OCI-LY1 (cell line): ENCODE measurements around the gene ACSS1.
A peak's percentile ranks its signal among the peaks of the same experiment; 100 is the strongest.

Experiments
- H2AFZ ChIP-seq: fragments of 200-600 bp; sonication (generic), shearing (Covaris generic); 2 replicates; pipeline ENCODE4 v1.6.0; 2014; ENCODE audit warnings: antibody characterized with exemption, mild to moderate bottlenecking, low read length
- H3F3A ChIP-seq: fragments of 200-600 bp; sonication (generic), shearing (Covaris generic); 2 replicates; pipeline ENCODE4 v1.6.0; 2014; ENCODE audit warnings: mild to moderate bottlenecking, antibody characterized with exemption, low read length, moderate library complexity; ENCODE audit not compliant: insufficient read depth
- H3K27ac ChIP-seq: fragments of 200-600 bp; sonication (generic); 2 replicates; pipeline ENCODE4 v1.5.1; 2014; ENCODE audit warnings: low read length, mixed run types, mild to moderate bottlenecking, low read depth; ENCODE audit not compliant: poor library complexity, severe bottlenecking
- H3K27me3 ChIP-seq: fragments of 200-600 bp; sonication (generic); 2 replicates; pipeline ENCODE4 v1.6.0; 2014; ENCODE audit warnings: antibody characterized with exemption, mild to moderate bottlenecking, low read length, moderate library complexity; ENCODE audit not compliant: insufficient read depth
- H3K36me3 ChIP-seq: fragments of 200-600 bp; sonication (generic); 2 replicates; pipeline ENCODE4 v1.6.1; 2014; ENCODE audit warnings: mild to moderate bottlenecking, antibody characterized with exemption, low read length, moderate library complexity, mixed read lengths; ENCODE audit not compliant: insufficient read depth
- H3K4me1 ChIP-seq: fragments of 200-600 bp; sonication (generic); 2 replicates; pipeline ENCODE4 v1.5.1; 2014; ENCODE audit warnings: mild to moderate bottlenecking, low read length, moderate library complexity; ENCODE audit not compliant: insufficient read depth, severe bottlenecking
- H3K4me2 ChIP-seq: fragments of 200-600 bp; sonication (generic), shearing (Covaris generic); 2 replicates; pipeline ENCODE4 v1.6.1; 2014; ENCODE audit warnings: low read length
- H3K4me3 ChIP-seq: fragments of 200-600 bp; sonication (generic); 2 replicates; pipeline ENCODE4 v1.5.1; 2014; ENCODE audit warnings: low read length, low read depth, mild to moderate bottlenecking, mixed read lengths; ENCODE audit not compliant: poor library complexity, severe bottlenecking
- H3K79me2 ChIP-seq: fragments of 200-600 bp; shearing (Covaris generic); 2 replicates; pipeline ENCODE4 v1.6.1; 2016; ENCODE audit warnings: mixed run types, low read length, mixed read lengths; ENCODE audit not compliant: insufficient read depth
- H3K9ac ChIP-seq: fragments of 200-600 bp; sonication (generic), shearing (Covaris generic); 2 replicates; pipeline ENCODE4 v1.6.1; 2014; ENCODE audit warnings: mild to moderate bottlenecking, low read length, mixed read lengths
- H3K9me2 ChIP-seq: fragments of 200-600 bp; sonication (generic), shearing (Covaris generic); 2 replicates; pipeline ENCODE4 v1.6.1; 2014; ENCODE audit warnings: low read depth, mild to moderate bottlenecking, low read length, mixed read lengths
- H3K9me3 ChIP-seq: fragments of 200-600 bp; shearing (Covaris generic); 2 replicates; pipeline ENCODE4 v1.6.1; 2014; ENCODE audit warnings: low read length, mixed read lengths
- H4K20me1 ChIP-seq: fragments of 200-600 bp; sonication (generic), shearing (Covaris generic); 2 replicates; pipeline ENCODE4 v1.6.0; 2016; ENCODE audit warnings: mild to moderate bottlenecking, low read length; ENCODE audit not compliant: insufficient read depth
- CTCF ChIP-seq: fragments of 200-600 bp; sonication (generic), shearing (Covaris generic); IDR thresholded peaks from 2 replicates; pipeline ENCODE4 v1.5.1; 2017; ENCODE audit warnings: mild to moderate bottlenecking, antibody characterized with exemption, low read length, moderate library complexity, mixed read lengths
- EZH2 ChIP-seq: fragments of 200-600 bp; sonication (generic), shearing (Covaris generic); IDR thresholded peaks from 2 replicates; pipeline ENCODE4 v1.8.0; 2017; ENCODE audit warnings: borderline replicate concordance, mixed run types, mild to moderate bottlenecking, antibody characterized with exemption, low read length, moderate library complexity, mixed read lengths

ACSS1 gene

GRCh38 chr20:25056690-25057233 is 1.2 kb downstream of the ACSS1 start:
- Histone ChIP-seq H3K36me3 (no peaks in the 10 kb centered on the region), H3K4me3 (peak overlapping the region; percentile 57), H3K9ac (no peak overlapping the region), H3K4me1 (peaks cover 17% of the 10 kb centered on the region), H3K27me3 (no peaks in the 10 kb centered on the region; the same call in 1 of the 2 replicates), H3K27ac (no peak overlapping the region), H3K9me3 (no peaks in the 10 kb centered on the region), H4K20me1 (no peaks in the 10 kb centered on the region), H3K9me2 (no peaks in the 10 kb centered on the region), H3K79me2 (no peaks in the 10 kb centered on the region), H3F3A (no peaks in the 10 kb centered on the region), H3K4me2 (peak overlapping the region; percentile 60), H2AFZ (no peak overlapping the region)
- TF ChIP-seq EZH2: no peak
- TF ChIP-seq CTCF: no peak

GRCh38 chr20:25055711-25056495 is 2.0 kb downstream of the ACSS1 start:
- Histone ChIP-seq H4K20me1 (no peaks in the 10 kb centered on the region), H3K4me1 (peaks cover 17% of the 10 kb centered on the region), H3K9me3 (no peaks in the 10 kb centered on the region), H3K9me2 (no peaks in the 10 kb centered on the region), H3K36me3 (no peaks in the 10 kb centered on the region), H3K4me2 (no peak overlapping the region), H3K4me3 (no peak overlapping the region), H2AFZ (no peak overlapping the region), H3F3A (no peaks in the 10 kb centered on the region), H3K79me2 (no peaks in the 10 kb centered on the region), H3K27ac (no peak overlapping the region), H3K27me3 (no peaks in the 10 kb centered on the region; the same call in 1 of the 2 replicates), H3K9ac (no peak overlapping the region)
- TF ChIP-seq CTCF (no peak), EZH2 (no peak)

GRCh38 chr20:25054995-25055629 is 2.8 kb downstream of the ACSS1 start:
- no peak overlapping the region for H3K9ac ChIP-seq
- no peaks in the 10 kb centered on the region; the same call in 1 of the 2 replicates for H3K27me3 ChIP-seq
- H2AFZ ChIP-seq: no peak overlapping the region
- peaks cover 17% of the 10 kb centered on the region for H3K4me1 ChIP-seq
- H3K79me2 ChIP-seq: no peaks in the 10 kb centered on the region
- no peaks in the 10 kb centered on the region for H3F3A ChIP-seq
- no peak overlapping the region for H3K4me2 ChIP-seq
- H4K20me1 ChIP-seq: no peaks in the 10 kb centered on the region
- H3K4me3 ChIP-seq: no peak overlapping the region
- H3K36me3 ChIP-seq: no peaks in the 10 kb centered on the region
- H3K9me3 ChIP-seq: no peaks in the 10 kb centered on the region
- no peak overlapping the region for H3K27ac ChIP-seq
- no peak for TF ChIP-seq EZH2
- no peak for TF ChIP-seq CTCF
- no peaks in the 10 kb centered on the region for H3K9me2 ChIP-seq
